HFFc6 (cell line): ENCODE measurements around the gene NEDD4. TPM values are rescaled to one million over a fixed set of nuclear protein-coding genes. Genes with fewer than 3 reads are reported as not detected.
A peak's percentile ranks its signal among the peaks of the same experiment; 100 is the strongest.
"Not testable (repeated sequence)": the region's sequence is repeated elsewhere in the genome, so short reads cannot be mapped to it uniquely, and the experiment has no call there.

Experiments
- DNase-seq: peaks from one replicate; pipeline ENCODE4 v3.0.0-alpha.2; 2018
- H3K27ac Mint-ChIP-seq: 2 replicates; pipeline ENCODE4 v1.8.0; 2020; ENCODE audit warnings: mild to moderate bottlenecking, mixed read lengths
- H3K27me3 Mint-ChIP-seq: 2 replicates; pipeline ENCODE4 v1.8.0; 2021; ENCODE audit warnings: mild to moderate bottlenecking, moderate library complexity, mixed read lengths; ENCODE audit not compliant: insufficient read depth
- H3K36me3 Mint-ChIP-seq: 2 replicates; pipeline ENCODE4 v1.8.0; 2021; ENCODE audit warnings: low read depth, mixed read lengths
- H3K4me1 Mint-ChIP-seq: 2 replicates; pipeline ENCODE4 v1.8.0; 2020; ENCODE audit warnings: low read depth, mixed read lengths
- H3K4me3 Mint-ChIP-seq: 2 replicates; pipeline ENCODE4 v1.8.0; 2020; ENCODE audit warnings: mild to moderate bottlenecking, moderate library complexity, mixed read lengths
- H3K9me3 Mint-ChIP-seq: 2 replicates; pipeline ENCODE4 v1.8.0; 2020; ENCODE audit warnings: mild to moderate bottlenecking, mixed read lengths
- CTCF ChIP-seq: fragments of 200-600 bp; sonication (generic); IDR thresholded peaks from 2 replicates; pipeline ENCODE4 v1.5.0; 2021; ENCODE audit warnings: antibody characterized with exemption, mild to moderate bottlenecking
- total RNA-seq, 6 experiments: library from RNA; stranded (reverse); fragmentation: NEBNext Ultra II Directional; extraction: Animal tissue kit (Norgen Biotek cat#: 25700); gene quantifications; 2 replicates in 1 of 6; 3 replicates in 5 of 6; pipeline ENCODE4 v1.2.3, GENCODE V29; 2021

Gene NEDD4
- total RNA-seq, 6 experiments from 2014 or later, result 27.0 to 37.7 (median 34.0) TPM

- no peak for TF ChIP-seq CTCF
- no peak for DNase-seq
- H3K36me3 Mint-ChIP-seq, result peaks cover 21% of the 10 kb centered on the region
- H3K27ac Mint-ChIP-seq, result no peak overlapping the region; the same call in 1 of the 2 replicates
- H3K4me1 Mint-ChIP-seq, result peaks cover 13% of the 10 kb centered on the region
- H3K4me3 Mint-ChIP-seq, result no peak overlapping the region
- no peaks in the 10 kb centered on the region for H3K9me3 Mint-ChIP-seq
- H3K27me3 Mint-ChIP-seq, result no peaks in the 10 kb centered on the region; the same call in none of the 2 replicates
Measured at GRCh38 chr15:55879181-55879580, 114.2 kb downstream of the NEDD4 start.

- no peaks in the 10 kb centered on the region for H3K9me3 Mint-ChIP-seq
Measured at GRCh38 chr15:55873024-55873720, 120.2 kb downstream of the NEDD4 start.

GRCh38 chr15:55872471-55872870 lies 120.9 kb downstream of the NEDD4 start:
- Mint-ChIP-seq H3K27me3 (no peaks in the 10 kb centered on the region; the same call in 1 of the 2 replicates), H3K36me3 (peaks cover 24% of the 10 kb centered on the region), H3K4me1 (peaks cover 29% of the 10 kb centered on the region), H3K27ac (no peak overlapping the region), H3K4me3 (no peak overlapping the region), H3K9me3 (no peaks in the 10 kb centered on the region)
- DNase-seq, result no peak
- TF ChIP-seq CTCF, result no peak

More at GRCh38 chr15:55873024-55873720, 120.2 kb downstream of the NEDD4 start:
- Mint-ChIP-seq H3K36me3 (peaks cover 24% of the 10 kb centered on the region), H3K4me1 (peaks cover 29% of the 10 kb centered on the region), H3K4me3 (no peak overlapping the region), H3K27me3 (no peaks in the 10 kb centered on the region; the same call in 1 of the 2 replicates), H3K27ac (0 out of 2 replicates have a peak overlapping the region, but pooled peaks have one; percentile 10)
- no peak for DNase-seq
- TF ChIP-seq CTCF, result no peak

GRCh38 chr15:55869660-55870059 lies 123.8 kb downstream of the NEDD4 start:
- H3K36me3 Mint-ChIP-seq, result peaks cover 17% of the 10 kb centered on the region
- peaks cover 4% of the 10 kb centered on the region; the same call in 1 of the 2 replicates for H3K27me3 Mint-ChIP-seq
- no peak for TF ChIP-seq CTCF
- peaks cover 34% of the 10 kb centered on the region for H3K4me1 Mint-ChIP-seq
- peak overlapping the region; percentile 7; the same call in 1 of the 2 replicates for H3K27ac Mint-ChIP-seq
- no peak for DNase-seq
- no peaks in the 10 kb centered on the region for H3K9me3 Mint-ChIP-seq
- H3K4me3 Mint-ChIP-seq, result no peak overlapping the region

- no peaks in the 10 kb centered on the region for H3K9me3 Mint-ChIP-seq
- H3K27me3 Mint-ChIP-seq, result peaks cover 4% of the 10 kb centered on the region; the same call in 1 of the 2 replicates
- peak overlapping the region; percentile 28 for H3K27ac Mint-ChIP-seq
- peaks cover 34% of the 10 kb centered on the region for H3K4me1 Mint-ChIP-seq
- H3K4me3 Mint-ChIP-seq, result no peak overlapping the region
- TF ChIP-seq CTCF, result no peak
- no peak for DNase-seq
- peaks cover 22% of the 10 kb centered on the region for H3K36me3 Mint-ChIP-seq
Measured at GRCh38 chr15:55868707-55869106, 124.7 kb downstream of the NEDD4 start.

GRCh38 chr15:55868291-55868690 lies 125.1 kb downstream of the NEDD4 start:
- peaks cover 23% of the 10 kb centered on the region for H3K36me3 Mint-ChIP-seq
- H3K4me1 Mint-ChIP-seq, result peaks cover 30% of the 10 kb centered on the region
- not testable (repeated sequence) for H3K27ac Mint-ChIP-seq, H3K9me3 Mint-ChIP-seq, H3K4me3 Mint-ChIP-seq, H3K27me3 Mint-ChIP-seq, DNase-seq
